ENCODE results near the gene TIE1. TPM values are rescaled to one million over a fixed set of nuclear protein-coding genes. Genes with fewer than 3 reads are reported as not detected.

TIE1 gene
- total RNA-seq, 3 donors from 2014 or later (not counting 1 experiment from before 2014, with no cell fraction given): 4.5 to 10.7 (median 6.7) TPM

DNA sequence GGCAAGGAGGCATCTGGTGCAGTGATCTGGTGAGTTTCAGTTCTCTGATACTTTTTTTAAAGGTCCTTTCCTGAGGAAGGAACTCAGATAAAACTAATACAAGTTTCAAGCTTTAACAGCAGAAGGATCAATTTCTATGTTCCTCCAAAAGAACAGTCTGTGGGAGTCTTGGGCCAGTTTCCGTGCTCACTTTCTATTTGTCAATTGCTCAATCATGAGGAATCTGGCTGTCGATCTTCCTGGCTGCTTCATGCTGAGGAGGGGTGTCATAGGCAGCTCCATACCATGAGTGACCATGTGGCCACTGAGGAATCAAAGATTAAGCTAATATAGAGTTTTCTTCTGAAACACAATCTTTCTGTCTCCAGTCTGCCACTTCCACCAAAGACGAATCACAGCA, 42.4 kb upstream of the TIE1 start:
- no peak overlapping the region for H3K4me3 ChIP-seq (ENCODE audit: low read length)
- intact Hi-C loops (cut with micrococcal nuclease): no loop called here
- peaks cover 1 to 2% of the 10 kb centered on the region in 2 donors for H3K27me3 Mint-ChIP-seq (ENCODE audit: low read depth in 2 of 2)
- no peaks in the 10 kb centered on the region for H3K4me1 ChIP-seq (ENCODE audit: control insufficient read depth, insufficient read depth, low read length)
- no peaks in the 10 kb centered on the region for H3K4me1 Mint-ChIP-seq
- no peak overlapping the region for H3K4me3 Mint-ChIP-seq
- no peaks in the 10 kb centered on the region for H3K9me3 Mint-ChIP-seq
- DNase-seq (no peak), ATAC-seq (no peak)
- H3K36me3 Mint-ChIP-seq: no peaks in the 10 kb centered on the region
- H3K27ac ChIP-seq (ENCODE audit: low read length): no peak overlapping the region
- no peaks in the 10 kb centered on the region for H3K27me3 ChIP-seq (ENCODE audit: control insufficient read depth, insufficient read depth, low read length)
- H3K27ac Mint-ChIP-seq: no peak overlapping the region
- peaks cover 6% of the 10 kb centered on the region for H3K9me3 ChIP-seq (ENCODE audit: control insufficient read depth, insufficient read depth, low read length)
- 81% methylated on average over 3 of the region's 3 CpGs for WGBS (ENCODE audit: insufficient coverage)
- no peaks in the 10 kb centered on the region for H3K36me3 ChIP-seq (ENCODE audit: control insufficient read depth, insufficient read depth, low read length)
- TF ChIP-seq, protein P1, sequence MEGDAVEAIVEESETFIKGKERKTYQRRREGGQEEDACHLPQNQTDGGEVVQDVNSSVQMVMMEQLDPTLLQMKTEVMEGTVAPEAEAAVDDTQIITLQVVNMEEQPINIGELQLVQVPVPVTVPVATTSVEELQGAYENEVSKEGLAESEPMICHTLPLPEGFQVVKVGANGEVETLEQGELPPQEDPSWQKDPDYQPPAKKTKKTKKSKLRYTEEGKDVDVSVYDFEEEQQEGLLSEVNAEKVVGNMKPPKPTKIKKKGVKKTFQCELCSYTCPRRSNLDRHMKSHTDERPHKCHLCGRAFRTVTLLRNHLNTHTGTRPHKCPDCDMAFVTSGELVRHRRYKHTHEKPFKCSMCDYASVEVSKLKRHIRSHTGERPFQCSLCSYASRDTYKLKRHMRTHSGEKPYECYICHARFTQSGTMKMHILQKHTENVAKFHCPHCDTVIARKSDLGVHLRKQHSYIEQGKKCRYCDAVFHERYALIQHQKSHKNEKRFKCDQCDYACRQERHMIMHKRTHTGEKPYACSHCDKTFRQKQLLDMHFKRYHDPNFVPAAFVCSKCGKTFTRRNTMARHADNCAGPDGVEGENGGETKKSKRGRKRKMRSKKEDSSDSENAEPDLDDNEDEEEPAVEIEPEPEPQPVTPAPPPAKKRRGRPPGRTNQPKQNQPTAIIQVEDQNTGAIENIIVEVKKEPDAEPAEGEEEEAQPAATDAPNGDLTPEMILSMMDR (IDR thresholded peaks at IDR 0.05): no peak

DNA sequence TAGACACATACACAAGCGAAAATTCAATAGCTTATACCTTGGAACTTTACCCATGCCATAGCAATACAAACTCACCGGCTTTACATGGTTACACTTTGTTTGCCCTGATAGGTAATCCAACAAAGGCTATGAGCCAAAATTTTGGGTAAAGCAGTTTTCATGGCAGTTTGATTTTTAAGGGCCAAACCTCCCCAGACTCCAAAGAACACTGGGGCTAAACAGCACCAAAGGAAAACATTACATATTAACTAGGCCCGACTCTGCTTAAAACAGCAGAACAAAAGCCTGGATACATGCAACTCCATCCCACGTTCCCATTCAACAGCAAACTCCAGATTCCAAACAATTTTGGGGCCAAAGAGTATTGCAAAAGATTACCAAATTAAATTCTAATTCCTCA, 35.4 kb upstream of the TIE1 start:
- DNase-seq (no peak), ATAC-seq (no peak)
- intact Hi-C loops (cut with micrococcal nuclease): no loop called here
- no peaks in the 10 kb centered on the region for H3K9me3 Mint-ChIP-seq
- peaks cover 7 to 11% of the 10 kb centered on the region in 2 donors for H3K4me1 Mint-ChIP-seq
- H3K36me3 Mint-ChIP-seq: no peaks in the 10 kb centered on the region
- no peak overlapping the region for H3K4me3 Mint-ChIP-seq
- Histone ChIP-seq H3K36me3 (ENCODE audit: control insufficient read depth, insufficient read depth, low read length) (no peaks in the 10 kb centered on the region), H3K27ac (ENCODE audit: low read length) (no peak overlapping the region), H3K4me1 (ENCODE audit: control insufficient read depth, insufficient read depth, low read length) (peaks cover 3% of the 10 kb centered on the region), H3K4me3 (ENCODE audit: low read length) (no peak overlapping the region), H3K9me3 (ENCODE audit: control insufficient read depth, insufficient read depth, low read length) (no peaks in the 10 kb centered on the region), H3K27me3 (ENCODE audit: control insufficient read depth, insufficient read depth, low read length) (no peaks in the 10 kb centered on the region)
- no peak overlapping the region for H3K27ac Mint-ChIP-seq
- TF ChIP-seq, protein P1 (IDR thresholded peaks at IDR 0.05): no peak
- H3K27me3 Mint-ChIP-seq (ENCODE audit: low read depth in 2 of 2): peaks cover 0 to 2% of the 10 kb centered on the region in 2 donors
- 79% methylated on average over 4 of the region's 4 CpGs for WGBS (ENCODE audit: insufficient coverage)

DNA sequence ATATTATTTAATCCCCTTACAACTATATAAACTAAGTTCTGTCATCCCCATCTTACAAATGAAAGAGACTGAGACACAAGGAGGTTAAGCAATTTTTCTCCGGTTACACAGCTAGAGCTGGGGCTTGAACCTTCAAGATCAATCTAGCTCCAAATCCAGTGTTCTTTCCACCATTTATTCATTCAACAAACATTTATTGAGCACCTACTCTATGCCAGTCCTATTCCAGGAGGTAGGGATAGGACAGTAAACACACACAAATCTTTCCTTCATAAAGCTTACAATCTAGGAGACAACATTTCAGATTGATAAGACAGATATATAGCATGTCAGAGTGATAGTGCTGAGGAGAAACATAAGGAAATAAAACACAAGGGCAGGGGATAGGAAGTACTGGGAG, 33.9 kb upstream of the TIE1 start:
- no peak for DNase-seq
- H3K9me3 ChIP-seq (ENCODE audit: control insufficient read depth, insufficient read depth, low read length): no peaks in the 10 kb centered on the region
- no peak for ATAC-seq
- no peak overlapping the region for H3K4me3 ChIP-seq (ENCODE audit: low read length)
- intact Hi-C loops (cut with micrococcal nuclease): no loop called here
- TF ChIP-seq, protein P1 (IDR thresholded peaks at IDR 0.05): no peak
- Mint-ChIP-seq H3K4me1 (peaks cover 18 to 25% of the 10 kb centered on the region in 2 donors), H3K27ac (no peak overlapping the region), H3K9me3 (no peaks in the 10 kb centered on the region), H3K27me3 (ENCODE audit: low read depth in 2 of 2) (peaks cover 0 to 7% of the 10 kb centered on the region in 2 donors), H3K4me3 (no peak overlapping the region), H3K36me3 (no peaks in the 10 kb centered on the region)
- H3K27me3 ChIP-seq (ENCODE audit: control insufficient read depth, insufficient read depth, low read length): no peaks in the 10 kb centered on the region
- H3K36me3 ChIP-seq (ENCODE audit: control insufficient read depth, insufficient read depth, low read length): no peaks in the 10 kb centered on the region
- WGBS (ENCODE audit: insufficient coverage): 100% methylated on average over 1 of the region's 1 CpG
- H3K4me1 ChIP-seq (ENCODE audit: control insufficient read depth, insufficient read depth, low read length): peaks cover 11% of the 10 kb centered on the region
- H3K27ac ChIP-seq (ENCODE audit: low read length): no peak overlapping the region

DNA sequence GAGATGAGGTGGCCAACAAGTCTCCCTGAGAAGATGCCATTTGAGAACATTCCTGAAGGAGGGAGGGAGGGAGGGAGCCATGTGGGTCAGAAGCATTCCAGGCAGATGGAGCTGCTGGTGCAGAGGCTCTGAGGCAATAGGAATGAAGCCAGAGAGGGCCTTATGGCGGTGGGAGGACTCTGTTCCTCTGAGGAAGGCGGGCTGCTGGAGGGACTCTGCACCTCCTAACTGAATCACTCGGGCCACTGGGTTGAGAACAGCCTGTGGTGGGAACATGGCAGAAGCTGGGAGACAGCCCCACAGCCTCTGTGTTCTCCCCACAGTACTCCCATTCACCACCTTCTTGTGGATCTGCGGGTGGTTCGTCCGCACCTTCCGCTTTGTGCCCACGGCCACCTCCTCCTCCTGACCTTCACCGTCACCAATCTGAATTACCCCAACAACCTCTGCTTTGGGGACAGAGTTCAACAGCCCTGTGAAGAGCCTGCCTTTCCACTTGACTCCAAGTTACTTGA, 33.4 kb upstream of the TIE1 start:
- TF ChIP-seq, protein P1 (IDR thresholded peaks at IDR 0.05): no peak
- DNase-seq: no peak
- no peaks in the 10 kb centered on the region for H3K9me3 ChIP-seq (ENCODE audit: control insufficient read depth, insufficient read depth, low read length)
- WGBS (ENCODE audit: insufficient coverage): 92% methylated on average over 9 of the region's 9 CpGs
- no peaks in the 10 kb centered on the region for H3K36me3 ChIP-seq (ENCODE audit: control insufficient read depth, insufficient read depth, low read length)
- H3K4me1 ChIP-seq (ENCODE audit: control insufficient read depth, insufficient read depth, low read length): peaks cover 11% of the 10 kb centered on the region
- no peaks in the 10 kb centered on the region for H3K36me3 Mint-ChIP-seq
- H3K4me3 Mint-ChIP-seq: no peak overlapping the region
- peaks cover 0 to 7% of the 10 kb centered on the region in 2 donors for H3K27me3 Mint-ChIP-seq (ENCODE audit: low read depth in 2 of 2)
- H3K27ac Mint-ChIP-seq: no peak overlapping the region
- intact Hi-C loops (cut with micrococcal nuclease): no loop called here
- ATAC-seq: no peak
- no peak overlapping the region for H3K4me3 ChIP-seq (ENCODE audit: low read length)
- no peaks in the 10 kb centered on the region for H3K27me3 ChIP-seq (ENCODE audit: control insufficient read depth, insufficient read depth, low read length)
- H3K4me1 Mint-ChIP-seq: peaks cover 18 to 25% of the 10 kb centered on the region in 2 donors
- H3K9me3 Mint-ChIP-seq: no peaks in the 10 kb centered on the region
- H3K27ac ChIP-seq (ENCODE audit: low read length): no peak overlapping the region

All from natural killer cell (primary cell).